ENCODE data around the gene LPP. TPM values are rescaled to one million over a fixed set of nuclear protein-coding genes. Genes with fewer than 3 reads are reported as not detected.

Gene LPP
- total RNA-seq, 1 donor from 2014 or later, result 1,791 TPM

- Histone ChIP-seq H3K4me1 (peaks cover 0 to 24% of the 10 kb centered on the region in 2 donors), H3K27me3 (no peaks in the 10 kb centered on the region), H3K9me3 (no peaks in the 10 kb centered on the region), H3K27ac (no peak overlapping the region), H3K36me3 (no peaks in the 10 kb centered on the region), H3K4me3 (no peak overlapping the region)
- no peak for DNase-seq (ENCODE audit: low spot score in 2 of 2)
- intact Hi-C loops (cut with DNase I), result no loop called here
- TF ChIP-seq CTCF (IDR thresholded peaks at IDR 0.05), result no peak
Observed at GRCh38 chr3:188643736-188644135, 489.8 kb downstream of the LPP start.

DNA sequence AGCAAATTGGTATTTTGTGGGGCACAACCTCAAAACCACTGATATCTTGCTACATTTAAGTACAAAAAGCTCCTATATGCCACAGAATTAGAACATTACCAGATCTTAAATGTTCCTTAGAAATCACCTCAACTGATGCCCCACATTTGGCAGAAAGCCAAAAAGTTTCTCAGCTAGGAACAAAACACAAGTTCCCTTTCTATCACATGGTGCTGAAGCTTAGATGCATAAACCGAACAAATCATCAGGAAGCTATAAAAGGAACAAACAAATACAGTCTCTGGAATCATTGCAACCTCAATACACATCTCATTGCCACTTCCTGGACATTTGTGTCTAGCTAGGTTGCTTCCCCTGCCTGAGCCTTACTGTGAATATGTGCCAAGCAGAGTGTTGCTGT is 492.6 kb downstream of the LPP start:
- Histone ChIP-seq H3K4me1 (peaks cover 0 to 25% of the 10 kb centered on the region in 2 donors), H3K36me3 (no peaks in the 10 kb centered on the region), H3K27ac (no peak overlapping the region), H3K4me3 (no peak overlapping the region), H3K9me3 (no peaks in the 10 kb centered on the region), H3K27me3 (no peaks in the 10 kb centered on the region)
- DNase-seq (ENCODE audit: low spot score in 2 of 2), result no peak
- no peak for TF ChIP-seq CTCF (IDR thresholded peaks at IDR 0.05)
- intact Hi-C loops (cut with DNase I), result no loop called here

GRCh38 chr3:188647237-188647636 is 493.3 kb downstream of the LPP start:
- intact Hi-C loops (cut with DNase I), result no loop called here
- Histone ChIP-seq H3K27ac (no peak overlapping the region), H3K9me3 (no peaks in the 10 kb centered on the region)

DNA sequence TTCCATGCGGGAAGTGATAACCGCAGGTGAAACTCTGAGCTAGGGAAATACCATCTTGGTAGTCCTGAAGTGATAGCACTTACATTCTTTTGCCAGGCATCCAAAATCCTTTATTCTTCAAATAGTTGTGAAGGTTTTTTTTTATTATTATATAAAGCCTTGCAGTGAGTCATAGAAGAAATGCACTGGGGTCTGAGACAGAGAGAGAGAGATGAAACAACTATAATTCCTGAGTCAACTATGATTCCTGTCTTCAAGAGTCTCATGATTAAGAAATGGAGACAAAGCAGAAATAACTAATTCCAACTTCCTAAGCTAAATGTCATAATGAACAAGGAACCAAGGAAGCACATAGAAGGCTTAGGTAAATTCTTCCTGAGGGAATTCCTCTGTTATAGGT is 495.6 kb downstream of the LPP start:
- Histone ChIP-seq H3K27ac (no peak overlapping the region), H3K4me1 (peaks cover 0 to 13% of the 10 kb centered on the region in 2 donors), H3K36me3 (no peaks in the 10 kb centered on the region), H3K4me3 (no peak overlapping the region), H3K9me3 (no peaks in the 10 kb centered on the region), H3K27me3 (no peaks in the 10 kb centered on the region)
- no peak for DNase-seq (ENCODE audit: low spot score in 2 of 2)
- intact Hi-C loops (cut with DNase I), result no loop called here
- TF ChIP-seq CTCF (IDR thresholded peaks at IDR 0.05), result no peak

More at GRCh38 chr3:188647237-188647636, 493.3 kb downstream of the LPP start:
- TF ChIP-seq CTCF (IDR thresholded peaks at IDR 0.05), result no peak
- Histone ChIP-seq H3K4me1 (peaks cover 0 to 19% of the 10 kb centered on the region in 2 donors), H3K27me3 (no peaks in the 10 kb centered on the region), H3K4me3 (no peak overlapping the region), H3K36me3 (no peaks in the 10 kb centered on the region)
- DNase-seq (ENCODE audit: low spot score in 2 of 2), result no peak

DNA sequence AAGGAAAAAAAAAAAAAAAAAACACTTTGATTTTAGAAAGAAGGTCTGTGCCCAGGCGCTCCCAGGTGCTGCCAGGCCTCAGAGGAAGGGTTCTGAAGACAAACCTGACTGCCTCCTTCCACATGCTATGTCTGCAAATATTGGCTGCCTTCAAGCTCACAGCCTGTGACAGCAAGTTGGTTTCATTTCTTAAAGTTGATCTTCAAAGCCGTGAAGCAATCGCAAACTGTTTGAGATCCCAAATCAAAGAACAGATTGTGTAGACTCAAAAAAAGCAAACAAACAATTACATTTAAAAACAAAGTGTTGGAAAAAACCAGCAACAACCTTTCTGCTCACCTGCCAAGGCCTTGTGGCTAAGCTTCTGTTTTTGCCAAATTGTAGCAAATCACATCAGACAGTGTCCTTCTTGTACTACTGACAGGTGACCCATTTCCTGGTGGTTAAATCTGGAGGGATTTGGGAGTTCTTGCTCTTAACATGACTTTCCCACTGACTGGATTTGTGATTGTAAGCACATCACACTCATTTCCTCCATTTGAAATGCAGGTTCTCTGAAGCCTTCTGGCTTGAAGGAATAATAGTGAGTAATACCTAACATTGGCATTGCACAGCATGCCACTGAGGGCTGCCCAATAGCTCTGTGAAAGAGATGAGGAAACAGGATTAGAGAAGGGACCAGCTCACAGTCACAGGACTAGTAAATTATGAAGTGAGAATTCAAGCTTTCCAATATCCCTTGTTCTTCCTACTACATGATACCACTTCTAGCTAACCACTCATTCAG is 502.4 kb downstream of the LPP start:
- no peak overlapping the region for H3K4me3 ChIP-seq
- peak in 1 of 2 donors; percentile 64 for DNase-seq (ENCODE audit: low spot score in 2 of 2)
- intact Hi-C loops (cut with DNase I), result no loop called here
- H3K4me1 ChIP-seq, result peaks cover 4 to 18% of the 10 kb centered on the region in 2 donors
- no peaks in the 10 kb centered on the region for H3K9me3 ChIP-seq
- no peaks in the 10 kb centered on the region for H3K27me3 ChIP-seq
- TF ChIP-seq CTCF (IDR thresholded peaks at IDR 0.05), result no peak
- H3K36me3 ChIP-seq, result no peaks in the 10 kb centered on the region
- peak overlapping the region in 1 of 2 donors; percentile 47 for H3K27ac ChIP-seq
